ENCODE measurements around the gene RIBC2. TPM values are rescaled to one million over a fixed set of nuclear protein-coding genes. Genes with fewer than 3 reads are reported as not detected.
A peak's percentile ranks its signal among the peaks of the same experiment; 100 is the strongest.
"Not testable (repeated sequence)": the region's sequence is repeated elsewhere in the genome, so short reads cannot be mapped to it uniquely, and the experiment has no call there.

The RIBC2 gene
- total RNA-seq, 2 donors from 2014 or later = 6.0 to 7.4 TPM

- no peak overlapping the region for H3K27ac ChIP-seq
- no peak for DNase-seq (ENCODE audit: low spot score)
- H3K4me1 ChIP-seq (replicated peaks) = no peaks in the 10 kb centered on the region
- H3K27me3 ChIP-seq (replicated peaks; ENCODE audit: insufficient read depth) = no peaks in the 10 kb centered on the region
- no peaks in the 10 kb centered on the region for H3K9me3 ChIP-seq
- WGBS = 81% methylated on average over 6 of the region's 6 CpGs
- H3K36me3 ChIP-seq = no peaks in the 10 kb centered on the region
- no peak overlapping the region for H3K4me3 ChIP-seq
- intact Hi-C loops (cut with DNase I) = no loop called here
- no peak for TF ChIP-seq POLR2AphosphoS5 (IDR thresholded peaks at IDR 0.05)
- no peak for TF ChIP-seq CTCF (IDR thresholded peaks at IDR 0.05)
- no peak for TF ChIP-seq POLR2A (IDR thresholded peaks at IDR 0.05)
These were observed 48.7 kb downstream of the RIBC2 start for GRCh38 chr22:45462034-45462655.

- H3K9me3 ChIP-seq; H3K4me3 ChIP-seq; H3K27me3 ChIP-seq (replicated peaks; ENCODE audit: insufficient read depth); DNase-seq (ENCODE audit: low spot score); H3K27ac ChIP-seq; H3K4me1 ChIP-seq (replicated peaks); H3K36me3 ChIP-seq; intact Hi-C loops (cut with DNase I): not testable (repeated sequence)
- WGBS = 96% methylated on average over 3 of the region's 3 CpGs
These were observed 50.2 kb downstream of the RIBC2 start for GRCh38 chr22:45463691-45464090.

GRCh38 chr22:45465633-45466032 lies 52.1 kb downstream of the RIBC2 start:
- H3K9me3 ChIP-seq = no peaks in the 10 kb centered on the region
- no peaks in the 10 kb centered on the region for H3K27me3 ChIP-seq (replicated peaks; ENCODE audit: insufficient read depth)
- intact Hi-C loops (cut with DNase I) = no loop called here
- H3K4me3 ChIP-seq = no peak overlapping the region
- no peak overlapping the region for H3K27ac ChIP-seq
- WGBS = 55% methylated on average over 3 of the region's 3 CpGs
- DNase-seq (ENCODE audit: low spot score) = no peak
- TF ChIP-seq POLR2A (IDR thresholded peaks at IDR 0.05) (no peak), POLR2AphosphoS5 (IDR thresholded peaks at IDR 0.05) (no peak), CTCF (IDR thresholded peaks at IDR 0.05) (no peak)
- H3K36me3 ChIP-seq = no peaks in the 10 kb centered on the region
- H3K4me1 ChIP-seq (replicated peaks) = no peaks in the 10 kb centered on the region

GRCh38 chr22:45468872-45469271 lies 55.4 kb downstream of the RIBC2 start:
- no peaks in the 10 kb centered on the region for H3K4me1 ChIP-seq (replicated peaks)
- peak overlapping the region; percentile 36 to 54 for H3K27ac ChIP-seq
- intact Hi-C loops (cut with DNase I) = no loop called here

GRCh38 chr22:45469281-45470073 lies 56.0 kb downstream of the RIBC2 start:
- Histone ChIP-seq H3K36me3 (no peaks in the 10 kb centered on the region), H3K9me3 (no peaks in the 10 kb centered on the region), H3K27ac (peak overlapping the region; percentile 36 to 54), H3K4me3 (no peak overlapping the region), H3K27me3 (replicated peaks; ENCODE audit: insufficient read depth) (no peaks in the 10 kb centered on the region), H3K4me1 (replicated peaks) (no peaks in the 10 kb centered on the region)
- intact Hi-C loops (cut with DNase I) = no loop called here
- peak; percentile 90 for DNase-seq (ENCODE audit: low spot score)
- TF ChIP-seq POLR2A (IDR thresholded peaks at IDR 0.05) = no peak
- TF ChIP-seq CTCF (IDR thresholded peaks at IDR 0.05) = no peak
- TF ChIP-seq POLR2AphosphoS5 (IDR thresholded peaks at IDR 0.05) = peak; percentile 82
- 19% methylated on average over 8 of the region's 8 CpGs for WGBS

More at GRCh38 chr22:45468872-45469271, 55.4 kb downstream of the RIBC2 start:
- no peaks in the 10 kb centered on the region for H3K27me3 ChIP-seq (replicated peaks; ENCODE audit: insufficient read depth)
- no peaks in the 10 kb centered on the region for H3K36me3 ChIP-seq
- DNase-seq (ENCODE audit: low spot score) = no peak
- no peak overlapping the region for H3K4me3 ChIP-seq
- no peak for TF ChIP-seq POLR2A (IDR thresholded peaks at IDR 0.05)
- no peak for TF ChIP-seq CTCF (IDR thresholded peaks at IDR 0.05)
- no peak for TF ChIP-seq POLR2AphosphoS5 (IDR thresholded peaks at IDR 0.05)
- 33% methylated on average over 7 of the region's 7 CpGs for WGBS
- H3K9me3 ChIP-seq = no peaks in the 10 kb centered on the region
